ENCODE results near the gene KIAA2012.

The KIAA2012 gene

DNA sequence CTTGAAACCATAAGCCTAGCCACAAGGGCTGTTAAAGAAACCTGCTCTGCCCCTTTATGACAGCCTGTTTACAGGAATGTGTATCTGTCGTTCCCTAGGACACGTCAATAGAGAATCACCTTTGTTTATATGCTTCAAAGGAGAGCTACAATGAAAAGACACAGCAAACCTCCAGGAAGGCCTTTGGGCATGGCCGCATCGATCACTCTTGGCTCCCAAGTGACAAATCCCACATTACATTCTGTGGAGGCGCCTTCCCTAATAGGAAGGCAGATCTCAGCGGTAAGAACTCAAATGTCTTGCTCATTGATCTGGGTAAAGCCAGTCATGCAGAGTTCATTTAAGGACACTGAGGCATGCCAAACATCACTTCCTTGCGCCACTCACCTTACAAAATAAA lies 26.5 kb downstream of the KIAA2012 start:
- TF ChIP-seq CTCF (conservative IDR thresholded peaks at IDR 0.05; ENCODE audit: low read depth) = no peak
- ChIA-PET POLR2A (ENCODE audit: low non-redundant PET) (no interaction called here), CTCF (no interaction called here)
- H3K27ac ChIP-seq = no peak overlapping the region
- no peak for DNase-seq (ENCODE audit: low spot score)

- POLR2A ChIA-PET (ENCODE audit: low non-redundant PET) = no interaction called here
- no peak for DNase-seq (ENCODE audit: low spot score)
- H3K27ac ChIP-seq = no peak overlapping the region
- TF ChIP-seq CTCF (conservative IDR thresholded peaks at IDR 0.05; ENCODE audit: low read depth) = no peak
- CTCF ChIA-PET = no interaction called here
Observed at GRCh38 chr2:202100176-202100575, 27.1 kb downstream of the KIAA2012 start.

DNA sequence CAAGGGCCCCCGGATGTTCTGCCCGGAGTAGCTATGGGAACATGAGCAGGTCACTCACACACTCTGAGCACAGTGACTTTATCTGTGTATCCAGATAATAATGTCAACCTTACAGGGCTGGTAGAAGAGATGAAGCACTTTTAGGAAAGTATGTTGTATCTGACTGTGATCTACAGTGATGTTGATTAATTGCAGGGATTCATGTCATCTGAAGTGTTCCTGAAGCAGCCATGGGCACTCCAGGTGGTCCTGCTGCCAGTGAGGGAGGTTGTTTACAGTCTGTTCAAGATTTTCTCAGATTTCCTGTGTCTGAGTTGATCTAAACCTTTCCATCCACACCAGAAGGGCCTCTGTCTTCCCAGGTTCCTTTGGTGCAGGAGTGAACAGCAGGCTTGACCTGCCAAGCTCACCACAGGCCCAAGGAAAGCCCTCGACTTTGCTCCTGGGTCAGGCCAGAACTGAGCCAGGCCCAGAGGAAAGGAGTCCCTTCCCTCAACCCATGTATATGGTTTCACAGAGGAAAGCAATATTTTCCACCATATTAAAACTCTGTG lies 28.0 kb downstream of the KIAA2012 start:
- no peak overlapping the region for H3K27ac ChIP-seq
- ChIA-PET CTCF (interaction anchor here (0.6 kb wide), 1 partner anchor 108 kb away, joined by 7 read pairs; no protein-coding TSS in a partner anchor), POLR2A (ENCODE audit: low non-redundant PET) (no interaction called here)
- TF ChIP-seq CTCF (conservative IDR thresholded peaks at IDR 0.05; ENCODE audit: low read depth) = no peak
- DNase-seq (ENCODE audit: low spot score) = no peak

DNA sequence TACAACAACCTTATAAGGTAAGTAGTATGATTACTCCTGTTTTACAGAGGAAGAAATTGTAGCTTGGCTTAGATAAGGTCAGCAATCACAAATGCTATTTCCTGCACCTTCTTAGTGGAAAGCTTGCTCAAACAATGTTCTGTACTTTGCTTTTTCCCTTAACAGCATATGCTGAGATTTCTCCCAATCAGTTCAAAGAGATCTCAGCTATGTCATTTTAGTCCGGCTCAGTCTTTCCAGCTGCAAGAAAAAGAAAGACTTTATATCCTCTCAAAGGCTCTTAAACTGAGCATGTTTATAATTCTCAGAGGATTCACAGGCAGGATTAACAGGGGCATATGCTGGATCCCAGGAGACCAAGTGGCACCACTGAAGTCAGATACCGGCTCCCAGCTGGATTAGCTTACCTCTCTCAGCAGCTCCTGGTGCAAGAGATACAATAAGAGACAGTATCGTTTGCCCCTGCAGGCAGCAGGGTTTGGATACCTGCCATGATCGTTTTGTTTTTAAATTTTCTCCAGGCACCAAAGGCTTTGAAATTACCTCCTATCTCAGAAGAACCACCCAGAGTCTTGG lies 29.5 kb downstream of the KIAA2012 start:
- no peak for DNase-seq (ENCODE audit: low spot score)
- CTCF ChIA-PET = no interaction called here
- POLR2A ChIA-PET (ENCODE audit: low non-redundant PET) = no interaction called here
- no peak overlapping the region for H3K27ac ChIP-seq
- TF ChIP-seq CTCF (conservative IDR thresholded peaks at IDR 0.05; ENCODE audit: low read depth) = no peak

DNA sequence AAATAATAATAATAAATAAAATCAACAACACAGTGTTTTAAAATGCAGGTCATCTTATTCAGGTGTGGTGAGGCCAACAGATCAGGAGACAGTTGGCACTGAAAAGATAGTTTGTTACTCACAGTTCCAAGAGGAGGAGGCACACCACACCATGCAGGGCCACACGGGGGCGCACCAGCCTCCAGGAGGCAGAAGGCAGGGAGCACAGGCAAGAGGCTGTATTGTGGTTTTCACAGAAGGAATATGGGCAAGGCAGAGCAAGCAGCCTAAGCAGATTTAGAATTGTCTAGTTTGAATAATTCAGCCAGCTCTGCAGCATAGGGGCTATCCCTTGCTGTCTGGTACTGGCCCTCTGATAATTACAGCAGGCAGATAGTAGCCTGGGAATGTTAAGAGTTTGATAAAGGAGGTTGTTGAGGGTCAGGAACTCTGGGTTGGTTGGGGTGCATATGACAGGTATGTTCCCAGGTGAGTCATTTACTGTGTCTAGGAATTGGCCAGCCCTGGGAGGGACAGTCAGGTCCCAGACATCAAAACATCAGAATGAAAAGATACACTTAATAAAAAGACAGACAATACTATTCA lies 31.3 kb downstream of the KIAA2012 start:
- no peak overlapping the region for H3K27ac ChIP-seq
- ChIA-PET CTCF (interaction anchor here (0.7 to 1.2 kb wide), 2 partner anchors 10 to 31 kb away, joined by 4 to 5 read pairs; no protein-coding TSS in a partner anchor), POLR2A (ENCODE audit: low non-redundant PET) (no interaction called here)
- no peak for DNase-seq (ENCODE audit: low spot score)
- peak; percentile 28; the same call in 1 of the 2 replicates for TF ChIP-seq CTCF (conservative IDR thresholded peaks at IDR 0.05; ENCODE audit: low read depth)

- POLR2A ChIA-PET (ENCODE audit: low non-redundant PET) = no interaction called here
- no peak overlapping the region for H3K27ac ChIP-seq
- CTCF ChIA-PET = no interaction called here
- no peak for TF ChIP-seq CTCF (conservative IDR thresholded peaks at IDR 0.05; ENCODE audit: low read depth)
- no peak for DNase-seq (ENCODE audit: low spot score)
Observed at GRCh38 chr2:202105025-202105424, 32.0 kb downstream of the KIAA2012 start.

Measured in RWPE1 (cell line).